ENCODE results near the gene KIAA0408.
"Not testable (repeated sequence)": the region's sequence is repeated elsewhere in the genome, so short reads cannot be mapped to it uniquely, and the experiment has no call there.

Gene KIAA0408

GRCh38 chr6:127462376-127462775, 3.2 kb upstream of the KIAA0408 start:
- no peak for DNase-seq

- peak; percentile 78 for DNase-seq
Measured at GRCh38 chr6:127460465-127460864, 1.3 kb upstream of the KIAA0408 start.

GRCh38 chr6:127458817-127459216, 372 bp downstream of the KIAA0408 start:
- DNase-seq = no peak

GRCh38 chr6:127458222-127458621, 967 bp downstream of the KIAA0408 start:
- no peak for DNase-seq

GRCh38 chr6:127457456-127458064, 1.6 kb downstream of the KIAA0408 start:
- peak; percentile 89 for DNase-seq

GRCh38 chr6:127456465-127456864, 2.7 kb downstream of the KIAA0408 start:
- DNase-seq = no peak

GRCh38 chr6:127453845-127454619, 5.2 kb downstream of the KIAA0408 start:
- no peak for DNase-seq

- DNase-seq = no peak
Measured at GRCh38 chr6:127452803-127453202, 6.4 kb downstream of the KIAA0408 start.

- DNase-seq = no peak
Measured at GRCh38 chr6:127451388-127451787, 7.8 kb downstream of the KIAA0408 start.

- no peak for DNase-seq
Measured at GRCh38 chr6:127447780-127448179, 11.4 kb downstream of the KIAA0408 start.

- peak; percentile 13 for DNase-seq
Measured at GRCh38 chr6:127446356-127446755, 12.8 kb downstream of the KIAA0408 start.

GRCh38 chr6:127441881-127442280, 17.3 kb downstream of the KIAA0408 start:
- no peak for DNase-seq

- DNase-seq = no peak
Measured at GRCh38 chr6:127439718-127440117, 19.5 kb downstream of the KIAA0408 start.

GRCh38 chr6:127436578-127437110, 22.5 kb downstream of the KIAA0408 start:
- no peak for DNase-seq

GRCh38 chr6:127435626-127436220, 23.5 kb downstream of the KIAA0408 start:
- DNase-seq = no peak

GRCh38 chr6:127434651-127435050, 24.5 kb downstream of the KIAA0408 start:
- no peak for DNase-seq

- DNase-seq = not testable (repeated sequence)
Measured at GRCh38 chr6:127428562-127428961, 30.6 kb downstream of the KIAA0408 start.

- DNase-seq = peak; percentile 24
Measured at GRCh38 chr6:127423921-127424320, 35.3 kb downstream of the KIAA0408 start.

GRCh38 chr6:127421164-127421563, 38.0 kb downstream of the KIAA0408 start:
- not testable (repeated sequence) for DNase-seq

GRCh38 chr6:127420556-127420955, 38.6 kb downstream of the KIAA0408 start:
- peak; percentile 89 for DNase-seq

- no peak for DNase-seq
Measured at GRCh38 chr6:127415096-127415495, 44.1 kb downstream of the KIAA0408 start.

- DNase-seq = not testable (repeated sequence)
Measured at GRCh38 chr6:127413123-127413522, 46.1 kb downstream of the KIAA0408 start.

GRCh38 chr6:127412016-127412415, 47.2 kb downstream of the KIAA0408 start:
- not testable (repeated sequence) for DNase-seq
